ENCODE results near the gene BLVRB. TPM values are rescaled to one million over a fixed set of nuclear protein-coding genes. Genes with fewer than 3 reads are reported as not detected.

Gene BLVRB
- total and polyA plus RNA-seq, 2 experiments from 2014 or later: 43.7 to 53.7 TPM

- Histone ChIP-seq H4K20me1 (replicated peaks; ENCODE audit: insufficient read depth) (no peaks in the 10 kb centered on the region), H3K79me2 (replicated peaks; ENCODE audit: insufficient read depth) (no peaks in the 10 kb centered on the region), H3K4me3 (no peak overlapping the region), H3F3A (replicated peaks; ENCODE audit: low read depth) (no peaks in the 10 kb centered on the region; the same call in 1 of the 2 replicates), H3K4me1 (ENCODE audit: insufficient read depth) (no peaks in the 10 kb centered on the region; the same call in 1 of the 2 replicates), H3K4me2 (no peak overlapping the region), H3K36me3 (ENCODE audit: insufficient read depth) (no peaks in the 10 kb centered on the region), H2AFZ (no peak overlapping the region), H3K9me2 (ENCODE audit: insufficient read depth) (no peaks in the 10 kb centered on the region), H3K27me3 (ENCODE audit: insufficient read depth) (peaks cover 9% of the 10 kb centered on the region), H3K27ac (ENCODE audit: low read depth) (no peak overlapping the region)
- ATAC-seq: no peak
- Mint-ChIP-seq H3K4me1 (peaks cover 13% of the 10 kb centered on the region), H3K27ac (no peak overlapping the region), H3K9me3 (no peaks in the 10 kb centered on the region; the same call in 2 of the 3 replicates), H3K36me3 (ENCODE audit: low read depth) (no peaks in the 10 kb centered on the region; the same call in 2 of the 3 replicates), H3K4me3 (no peak overlapping the region), H3K27me3 (ENCODE audit: insufficient read depth, low read depth, poor library complexity) (peaks cover 22% of the 10 kb centered on the region)
- TF ChIP-seq CTCF (conservative IDR thresholded peaks at IDR 0.05; ENCODE audit: low read depth in 2 of 2) (no peak), ZNF114 (CRISPR knock-in tag; IDR thresholded peaks at IDR 0.05) (no peak), ZNF331 (CRISPR knock-in tag; IDR thresholded peaks at IDR 0.05; ENCODE audit: low read depth) (no peak), POLR2AphosphoS5 (IDR thresholded peaks at IDR 0.05; ENCODE audit: low read depth) (no peak), NANOG (IDR thresholded peaks at IDR 0.05; ENCODE audit: borderline replicate concordance) (no peak), REST (IDR thresholded peaks at IDR 0.05; ENCODE audit: unreplicated experiment) (no peak), STAT1 (IDR thresholded peaks at IDR 0.05; ENCODE audit: unreplicated experiment) (no peak), EZH2 (IDR thresholded peaks at IDR 0.05; ENCODE audit: low read depth, unreplicated experiment) (no peak), ZNF462 (CRISPR knock-in tag; IDR thresholded peaks at IDR 0.05) (no peak), EZH2phosphoT487 (IDR thresholded peaks at IDR 0.05; ENCODE audit: unreplicated experiment) (no peak), JUNB (IDR thresholded peaks at IDR 0.05; ENCODE audit: unreplicated experiment) (no peak)
- no peak for DNase-seq (ENCODE audit: low spot score)
Observed at GRCh38 chr19:40461669-40462221, 3.8 kb downstream of the BLVRB start.
